ENCODE measurements around the gene TTC39C. TPM values are rescaled to one million over a fixed set of nuclear protein-coding genes. Genes with fewer than 3 reads are reported as not detected.

The TTC39C gene
- total RNA-seq, 2 donors from 2014 or later, result 31.2 to 40.0 TPM

DNA sequence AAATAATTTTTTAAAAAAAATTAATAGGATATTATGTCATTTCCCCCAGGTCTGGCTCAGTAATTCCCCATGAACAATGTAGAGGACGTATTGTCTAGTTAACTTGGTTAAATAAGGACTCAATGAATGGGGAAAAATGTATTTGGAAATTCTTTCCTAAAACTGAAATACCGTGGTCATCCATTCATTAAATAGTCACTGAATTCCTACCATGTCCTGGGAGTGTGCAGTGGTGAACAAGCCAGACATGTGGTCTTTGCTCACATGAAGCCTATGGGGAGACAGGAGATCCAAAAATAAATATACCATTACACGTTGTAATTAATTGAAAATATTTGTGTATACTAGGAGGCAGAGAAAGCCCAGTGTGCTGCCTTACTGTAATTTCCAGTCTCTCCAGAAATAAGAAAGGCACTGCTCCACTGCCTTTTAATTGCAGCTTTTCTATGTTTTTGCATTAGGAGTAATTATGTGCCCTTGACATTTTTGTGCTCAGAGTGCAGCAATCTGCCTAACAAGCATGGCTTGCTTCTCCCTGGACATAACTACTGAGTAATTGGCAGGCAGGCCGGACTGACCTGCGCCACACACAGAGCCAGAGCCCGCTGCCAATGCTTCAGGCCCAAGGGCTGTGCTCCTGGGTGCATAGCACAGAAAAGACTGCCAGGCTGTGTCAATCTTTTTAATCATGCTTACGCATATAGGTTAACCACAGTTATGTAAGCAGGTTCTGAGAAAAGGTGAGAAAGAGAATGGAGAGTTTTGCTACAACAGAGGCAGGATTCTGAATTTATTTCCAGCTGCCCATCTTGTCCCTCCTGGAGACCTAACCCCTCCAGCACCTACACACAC is 22.2 kb upstream of the TTC39C start:
- 54% methylated on average over 7 of the region's 7 CpGs for WGBS

GRCh38 chr18:23992941-23993280 is 21.6 kb upstream of the TTC39C start:
- Histone ChIP-seq H3K36me3 (no peaks in the 10 kb centered on the region), H3K27me3 (replicated peaks; ENCODE audit: insufficient read depth) (no peaks in the 10 kb centered on the region), H3K9me3 (no peaks in the 10 kb centered on the region), H3K4me1 (replicated peaks) (no peaks in the 10 kb centered on the region), H3K4me3 (no peak overlapping the region), H3K27ac (no peak overlapping the region)
- no peak for DNase-seq (ENCODE audit: low spot score)
- TF ChIP-seq, protein P1, sequence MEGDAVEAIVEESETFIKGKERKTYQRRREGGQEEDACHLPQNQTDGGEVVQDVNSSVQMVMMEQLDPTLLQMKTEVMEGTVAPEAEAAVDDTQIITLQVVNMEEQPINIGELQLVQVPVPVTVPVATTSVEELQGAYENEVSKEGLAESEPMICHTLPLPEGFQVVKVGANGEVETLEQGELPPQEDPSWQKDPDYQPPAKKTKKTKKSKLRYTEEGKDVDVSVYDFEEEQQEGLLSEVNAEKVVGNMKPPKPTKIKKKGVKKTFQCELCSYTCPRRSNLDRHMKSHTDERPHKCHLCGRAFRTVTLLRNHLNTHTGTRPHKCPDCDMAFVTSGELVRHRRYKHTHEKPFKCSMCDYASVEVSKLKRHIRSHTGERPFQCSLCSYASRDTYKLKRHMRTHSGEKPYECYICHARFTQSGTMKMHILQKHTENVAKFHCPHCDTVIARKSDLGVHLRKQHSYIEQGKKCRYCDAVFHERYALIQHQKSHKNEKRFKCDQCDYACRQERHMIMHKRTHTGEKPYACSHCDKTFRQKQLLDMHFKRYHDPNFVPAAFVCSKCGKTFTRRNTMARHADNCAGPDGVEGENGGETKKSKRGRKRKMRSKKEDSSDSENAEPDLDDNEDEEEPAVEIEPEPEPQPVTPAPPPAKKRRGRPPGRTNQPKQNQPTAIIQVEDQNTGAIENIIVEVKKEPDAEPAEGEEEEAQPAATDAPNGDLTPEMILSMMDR (IDR thresholded peaks at IDR 0.05), result no peak
- 72% methylated on average over 2 of the region's 2 CpGs for WGBS
- intact Hi-C loops (cut with DNase I), result no loop called here

More for the DNA sequence above, 22.2 kb upstream of the TTC39C start:
- intact Hi-C loops (cut with DNase I), result no loop called here
- TF ChIP-seq POLR2A (IDR thresholded peaks at IDR 0.05), result no peak
- TF ChIP-seq, protein P1 (IDR thresholded peaks at IDR 0.05), result no peak
- no peak for TF ChIP-seq POLR2AphosphoS5 (IDR thresholded peaks at IDR 0.05)
- H3K27me3 ChIP-seq (replicated peaks; ENCODE audit: insufficient read depth), result no peaks in the 10 kb centered on the region
- no peak overlapping the region for H3K27ac ChIP-seq
- H3K36me3 ChIP-seq, result no peaks in the 10 kb centered on the region
- no peaks in the 10 kb centered on the region for H3K9me3 ChIP-seq
- no peak overlapping the region for H3K4me3 ChIP-seq
- peak; percentile 51 for DNase-seq (ENCODE audit: low spot score)
- no peaks in the 10 kb centered on the region for H3K4me1 ChIP-seq (replicated peaks)

GRCh38 chr18:23994361-23994902 is 20.1 kb upstream of the TTC39C start:
- TF ChIP-seq POLR2AphosphoS5 (IDR thresholded peaks at IDR 0.05) (peak; percentile 20), POLR2A (IDR thresholded peaks at IDR 0.05) (no peak)
- TF ChIP-seq, protein P1 (IDR thresholded peaks at IDR 0.05), result no peak
- Histone ChIP-seq H3K4me1 (replicated peaks) (no peaks in the 10 kb centered on the region), H3K4me3 (no peak overlapping the region), H3K27ac (no peak overlapping the region), H3K36me3 (no peaks in the 10 kb centered on the region), H3K9me3 (no peaks in the 10 kb centered on the region), H3K27me3 (replicated peaks; ENCODE audit: insufficient read depth) (no peaks in the 10 kb centered on the region)
- WGBS, result 18% methylated on average over 9 of the region's 9 CpGs
- intact Hi-C loops (cut with DNase I), result no loop called here
- peak; percentile 36 for DNase-seq (ENCODE audit: low spot score)

- 90% methylated on average over 13 of the region's 13 CpGs for whole genome bisulfite sequencing
- TF ChIP-seq POLR2AphosphoS5 (IDR thresholded peaks at IDR 0.05), result no peak
- TF ChIP-seq, protein P1 (IDR thresholded peaks at IDR 0.05), result no peak
- no peak for TF ChIP-seq POLR2A (IDR thresholded peaks at IDR 0.05)
- no peak overlapping the region for H3K27ac ChIP-seq
Measured at GRCh38 chr18:23995180-23995579, 19.4 kb upstream of the TTC39C start.

GRCh38 chr18:23998018-23998417 is 16.5 kb upstream of the TTC39C start:
- H3K9me3 ChIP-seq, result no peaks in the 10 kb centered on the region
- H3K4me1 ChIP-seq (replicated peaks), result no peaks in the 10 kb centered on the region
- H3K4me3 ChIP-seq, result no peak overlapping the region
- WGBS, result 80% methylated on average over 2 of the region's 2 CpGs
- TF ChIP-seq POLR2A (IDR thresholded peaks at IDR 0.05) (no peak), POLR2AphosphoS5 (IDR thresholded peaks at IDR 0.05) (no peak)
- TF ChIP-seq, protein P1 (IDR thresholded peaks at IDR 0.05), result no peak
- H3K36me3 ChIP-seq, result no peaks in the 10 kb centered on the region
- no peaks in the 10 kb centered on the region for H3K27me3 ChIP-seq (replicated peaks; ENCODE audit: insufficient read depth)
- intact Hi-C loops (cut with DNase I), result no loop called here
- no peak for DNase-seq (ENCODE audit: low spot score)
- H3K27ac ChIP-seq, result no peak overlapping the region

More at GRCh38 chr18:23995180-23995579, 19.4 kb upstream of the TTC39C start:
- intact Hi-C loops (cut with DNase I), result no loop called here
- no peaks in the 10 kb centered on the region for H3K4me1 ChIP-seq (replicated peaks)
- H3K36me3 ChIP-seq, result no peaks in the 10 kb centered on the region
- H3K9me3 ChIP-seq, result no peaks in the 10 kb centered on the region
- H3K27me3 ChIP-seq (replicated peaks; ENCODE audit: insufficient read depth), result no peaks in the 10 kb centered on the region
- no peak for DNase-seq (ENCODE audit: low spot score)
- H3K4me3 ChIP-seq, result no peak overlapping the region
